Measurements from ENCODE around the gene SNAI3. TPM values are rescaled to one million over a fixed set of nuclear protein-coding genes. Genes with fewer than 3 reads are reported as not detected.

SNAI3 gene
- total RNA-seq, 4 donors from 2014 or later, result 0.39 to 1.7 (median 1.1) TPM; not detected in 1

DNA sequence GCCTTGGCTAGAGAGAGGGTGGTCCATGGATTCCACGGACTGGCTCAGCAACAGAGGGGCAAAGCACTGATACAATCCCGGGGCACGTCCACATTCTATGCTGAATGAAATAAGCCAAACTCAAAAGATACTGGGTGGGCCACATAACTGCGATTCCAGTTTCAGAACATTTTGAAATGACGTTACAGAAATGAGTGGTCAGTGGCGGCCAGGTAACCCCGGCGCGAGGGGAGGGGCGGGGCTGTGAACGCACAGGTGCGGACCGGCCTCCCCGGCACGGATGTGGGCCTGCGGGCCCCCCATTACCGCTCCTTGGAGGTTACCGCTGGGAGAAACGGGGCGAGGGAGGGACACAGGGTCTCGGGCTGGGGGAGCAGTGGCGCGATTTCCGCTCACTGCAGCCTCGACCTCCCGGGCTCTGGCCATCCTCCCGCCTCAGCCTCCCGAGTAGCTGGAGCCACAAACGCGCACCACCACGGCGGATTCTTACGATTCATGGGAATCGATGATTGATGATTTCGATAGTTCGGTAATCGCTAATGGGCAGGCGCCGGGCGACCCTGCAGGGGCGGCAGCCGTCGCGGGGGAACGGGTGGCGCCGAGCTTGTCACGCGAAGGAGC lies 24.0 kb downstream of the SNAI3 start:
- Histone ChIP-seq H3K4me3 (peak overlapping the region; percentile 74 to 81), H3K36me3 (peaks cover 0 to 13% of the 10 kb centered on the region in 2 donors), H3K9me3 (no peaks in the 10 kb centered on the region), H3K27ac (peak overlapping the region; percentile 62 to 91 (median 88)), H3K4me1 (peaks cover 0 to 30% (median 11%) of the 10 kb centered on the region in 3 donors), H3K27me3 (no peaks in the 10 kb centered on the region)
- WGBS, 2 donors (ENCODE audit: low coverage in 1 of 2), result 0 to 17% methylated on average over 4 to 6 of the region's 49 CpGs
- no peak for TF ChIP-seq POLR2AphosphoS5 (IDR thresholded peaks at IDR 0.05)
- TF ChIP-seq, protein P1, sequence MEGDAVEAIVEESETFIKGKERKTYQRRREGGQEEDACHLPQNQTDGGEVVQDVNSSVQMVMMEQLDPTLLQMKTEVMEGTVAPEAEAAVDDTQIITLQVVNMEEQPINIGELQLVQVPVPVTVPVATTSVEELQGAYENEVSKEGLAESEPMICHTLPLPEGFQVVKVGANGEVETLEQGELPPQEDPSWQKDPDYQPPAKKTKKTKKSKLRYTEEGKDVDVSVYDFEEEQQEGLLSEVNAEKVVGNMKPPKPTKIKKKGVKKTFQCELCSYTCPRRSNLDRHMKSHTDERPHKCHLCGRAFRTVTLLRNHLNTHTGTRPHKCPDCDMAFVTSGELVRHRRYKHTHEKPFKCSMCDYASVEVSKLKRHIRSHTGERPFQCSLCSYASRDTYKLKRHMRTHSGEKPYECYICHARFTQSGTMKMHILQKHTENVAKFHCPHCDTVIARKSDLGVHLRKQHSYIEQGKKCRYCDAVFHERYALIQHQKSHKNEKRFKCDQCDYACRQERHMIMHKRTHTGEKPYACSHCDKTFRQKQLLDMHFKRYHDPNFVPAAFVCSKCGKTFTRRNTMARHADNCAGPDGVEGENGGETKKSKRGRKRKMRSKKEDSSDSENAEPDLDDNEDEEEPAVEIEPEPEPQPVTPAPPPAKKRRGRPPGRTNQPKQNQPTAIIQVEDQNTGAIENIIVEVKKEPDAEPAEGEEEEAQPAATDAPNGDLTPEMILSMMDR (IDR thresholded peaks at IDR 0.05), result no peak
- TF ChIP-seq EP300 (IDR thresholded peaks at IDR 0.05), result no peak
- no peak for TF ChIP-seq POLR2A (IDR thresholded peaks at IDR 0.05)
- ATAC-seq, result no peak

DNA sequence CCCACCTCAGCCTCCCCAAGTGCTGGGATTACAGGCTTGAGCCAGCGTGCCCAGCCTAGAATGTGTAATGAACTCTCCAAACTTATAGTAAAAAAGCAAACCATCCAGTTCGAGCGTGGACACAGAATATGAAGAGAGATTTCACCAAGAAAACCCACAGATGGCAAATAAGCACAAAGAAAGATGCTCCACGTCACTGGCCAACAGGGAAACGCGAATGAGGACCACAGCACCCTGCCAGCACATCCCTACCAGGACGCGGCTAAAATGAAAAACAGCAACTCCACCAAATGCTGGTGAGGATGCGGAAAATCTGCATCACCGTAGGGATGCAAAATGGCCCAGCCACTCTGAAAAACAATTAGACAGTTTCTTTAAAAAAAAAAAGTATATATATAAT lies 24.8 kb downstream of the SNAI3 start:
- H3K4me3 ChIP-seq, result no peak overlapping the region
- no peak for TF ChIP-seq EP300 (IDR thresholded peaks at IDR 0.05)
- TF ChIP-seq, protein P1 (IDR thresholded peaks at IDR 0.05), result no peak
- no peak for TF ChIP-seq POLR2A (IDR thresholded peaks at IDR 0.05)
- TF ChIP-seq POLR2AphosphoS5 (IDR thresholded peaks at IDR 0.05), result no peak
- no peaks in the 10 kb centered on the region for H3K9me3 ChIP-seq
- no peaks in the 10 kb centered on the region for H3K27me3 ChIP-seq
- peaks cover 0 to 22% of the 10 kb centered on the region in 2 donors for H3K36me3 ChIP-seq
- peaks cover 0 to 30% (median 11%) of the 10 kb centered on the region in 3 donors for H3K4me1 ChIP-seq
- H3K27ac ChIP-seq, result no peak overlapping the region
- WGBS, 2 donors (ENCODE audit: low coverage in 1 of 2), result 65 to 71% methylated on average over 2 to 10 of the region's 10 CpGs
- ATAC-seq, result no peak

DNA sequence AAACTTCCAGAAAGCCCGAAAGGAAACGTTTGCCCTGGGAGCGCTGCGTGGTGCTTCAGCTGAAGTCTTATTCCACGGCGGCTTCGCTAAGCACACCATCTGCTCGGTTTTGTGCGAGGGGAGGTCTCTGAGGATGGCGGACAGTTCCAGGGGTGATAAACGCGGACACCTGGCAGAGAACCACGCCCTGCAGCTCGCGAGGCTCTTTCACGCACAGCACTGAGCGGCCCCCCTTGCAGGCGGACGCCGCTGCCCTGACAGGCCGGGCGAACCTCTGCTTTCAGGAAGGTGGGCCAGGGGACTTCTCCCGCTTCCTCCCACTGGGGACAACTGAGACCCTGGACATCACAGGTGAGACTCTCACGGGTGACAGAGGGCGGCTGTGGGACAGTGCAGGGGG lies 27.1 kb downstream of the SNAI3 start:
- Histone ChIP-seq H3K4me1 (peaks cover 0 to 24% (median 11%) of the 10 kb centered on the region in 3 donors), H3K9me3 (no peaks in the 10 kb centered on the region), H3K27me3 (no peaks in the 10 kb centered on the region), H3K27ac (no peak overlapping the region), H3K4me3 (no peak overlapping the region), H3K36me3 (peaks cover 0 to 45% of the 10 kb centered on the region in 2 donors)
- TF ChIP-seq EP300 (IDR thresholded peaks at IDR 0.05) (no peak), POLR2A (IDR thresholded peaks at IDR 0.05) (no peak)
- TF ChIP-seq, protein P1 (IDR thresholded peaks at IDR 0.05), result no peak
- WGBS, 2 donors (ENCODE audit: low coverage in 1 of 2), result 87% methylated on average over 3 of the region's 25 CpGs; no CpG with 5 or more reads in 1 of the 2 donors
- ATAC-seq, result no peak

DNA sequence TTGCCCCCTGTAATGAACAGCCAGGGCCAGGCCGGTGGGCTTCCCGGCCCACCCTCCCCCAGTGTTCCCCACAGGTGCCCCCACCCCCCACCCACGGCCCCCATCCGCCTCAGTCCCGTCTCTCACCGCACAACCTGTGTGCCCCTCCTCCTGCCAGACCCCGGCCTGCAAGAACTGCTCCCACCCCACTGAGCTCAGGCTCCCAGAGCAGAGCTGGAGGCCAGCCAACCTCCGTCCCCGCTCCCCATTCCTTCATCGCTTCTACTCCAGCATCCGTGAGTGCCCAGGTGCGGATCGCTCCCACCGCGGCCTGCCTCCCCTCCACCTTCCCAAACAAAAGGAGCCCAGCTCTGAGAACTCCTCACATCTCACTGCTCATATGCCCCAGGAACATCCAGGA lies 27.6 kb downstream of the SNAI3 start:
- no peaks in the 10 kb centered on the region for H3K27me3 ChIP-seq
- no peak for ATAC-seq
- no peak for TF ChIP-seq POLR2A (IDR thresholded peaks at IDR 0.05)
- no peak for TF ChIP-seq POLR2AphosphoS5 (IDR thresholded peaks at IDR 0.05)
- TF ChIP-seq, protein P1 (IDR thresholded peaks at IDR 0.05), result no peak
- TF ChIP-seq EP300 (IDR thresholded peaks at IDR 0.05), result no peak
- peaks cover 0 to 49% of the 10 kb centered on the region in 2 donors for H3K36me3 ChIP-seq
- no peak overlapping the region for H3K27ac ChIP-seq
- no peak overlapping the region for H3K4me3 ChIP-seq
- peaks cover 0 to 20% (median 7%) of the 10 kb centered on the region in 3 donors for H3K4me1 ChIP-seq
- WGBS, 2 donors (ENCODE audit: low coverage in 1 of 2), result 87% methylated on average over 6 of the region's 15 CpGs; no CpG with 5 or more reads in 1 of the 2 donors
- no peaks in the 10 kb centered on the region for H3K9me3 ChIP-seq

DNA sequence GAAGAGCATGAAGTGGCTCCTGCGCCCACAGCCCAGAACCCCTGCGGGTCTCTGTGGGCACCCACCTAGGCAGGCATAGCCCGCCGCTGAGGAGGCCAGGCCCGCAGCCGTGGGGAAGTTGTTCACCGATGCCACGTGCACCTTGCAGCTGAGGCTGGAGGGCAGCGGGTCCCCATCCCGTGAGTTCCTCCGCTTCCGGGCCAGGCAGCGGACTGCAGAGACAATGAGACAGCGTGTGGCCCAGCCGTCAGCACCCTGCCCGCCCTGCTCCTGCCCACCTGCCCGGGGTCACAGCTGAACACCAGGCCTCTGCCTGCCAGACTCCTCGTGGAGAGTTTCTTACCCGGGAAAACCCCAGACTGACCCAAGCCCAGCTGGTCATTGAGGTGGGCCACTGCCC lies 28.9 kb downstream of the SNAI3 start:
- Histone ChIP-seq H3K27ac (no peak overlapping the region), H3K27me3 (peaks cover 8% of the 10 kb centered on the region), H3K4me3 (no peak overlapping the region), H3K9me3 (no peaks in the 10 kb centered on the region), H3K36me3 (peaks cover 0 to 63% of the 10 kb centered on the region in 2 donors), H3K4me1 (peaks cover 0 to 15% (median 6%) of the 10 kb centered on the region in 3 donors)
- 100% methylated on average over 1 of the region's 19 CpGs; no CpG with 5 or more reads in 1 of the 2 donors for WGBS, 2 donors (ENCODE audit: low coverage in 1 of 2)
- ATAC-seq, result no peak
- TF ChIP-seq, protein P1 (IDR thresholded peaks at IDR 0.05), result no peak
- no peak for TF ChIP-seq POLR2AphosphoS5 (IDR thresholded peaks at IDR 0.05)
- no peak for TF ChIP-seq EP300 (IDR thresholded peaks at IDR 0.05)
- TF ChIP-seq POLR2A (IDR thresholded peaks at IDR 0.05), result no peak

All from gastroesophageal sphincter (tissue), 4 donors.